Astrocyte (in vitro differentiated cells and primary cell): ENCODE results near the gene THSD8. TPM values are rescaled to one million over a fixed set of nuclear protein-coding genes. Genes with fewer than 3 reads are reported as not detected.

Source experiments
- DNase-seq: peaks from one replicate; pipeline ENCODE4 v3.0.0-alpha.2; 2010; ENCODE audit warnings: low read depth
- FAIRE-seq: peaks from 2 replicates; lab custom pipeline; 2011; peaks lifted over from hg19 to GRCh38; lab: Jason Lieb, UNC
- H2AFZ ChIP-seq: 2 replicates; pipeline ENCODE4 v1.6.0; 2012; ENCODE audit warnings: low read depth, low read length, inconsistent platforms
- H3K27ac ChIP-seq: 2 replicates; pipeline ENCODE4 v1.5.1; 2011; ENCODE audit warnings: low read depth, low read length, inconsistent platforms
- H3K27me3 ChIP-seq: 2 replicates; pipeline ENCODE4 v1.6.0; 2011; ENCODE audit warnings: low read length, inconsistent platforms; ENCODE audit not compliant: insufficient read depth
- H3K36me3 ChIP-seq: 2 replicates; pipeline ENCODE4 v1.5.1; 2011; ENCODE audit warnings: low read length, inconsistent platforms; ENCODE audit not compliant: insufficient read depth
- H3K4me1 ChIP-seq: 2 replicates; pipeline ENCODE4 v1.5.1; 2011; ENCODE audit warnings: low read length, inconsistent platforms; ENCODE audit not compliant: insufficient read depth
- H3K4me2 ChIP-seq: 2 replicates; pipeline ENCODE4 v1.6.0; 2012; ENCODE audit warnings: low read length, inconsistent platforms
- H3K4me3 ChIP-seq: 2 replicates; pipeline ENCODE4 v1.5.1; 2011; ENCODE audit warnings: low read depth, mild to moderate bottlenecking, low read length, inconsistent platforms; ENCODE audit not compliant: insufficient read depth
- H3K79me2 ChIP-seq: 2 replicates; pipeline ENCODE4 v1.6.0; 2012; ENCODE audit warnings: mild to moderate bottlenecking, low read length, inconsistent platforms; ENCODE audit not compliant: insufficient read depth
- H3K9ac ChIP-seq: 2 replicates; pipeline ENCODE4 v1.6.0; 2012; ENCODE audit warnings: mild to moderate bottlenecking, low read length, inconsistent platforms
- H3K9me3 ChIP-seq: 2 replicates; pipeline ENCODE4 v1.5.1; 2012; ENCODE audit warnings: low read depth, mild to moderate bottlenecking, low read length, inconsistent platforms; ENCODE audit not compliant: insufficient read depth
- H4K20me1 ChIP-seq: 2 replicates; pipeline ENCODE4 v1.6.0; 2012; ENCODE audit warnings: low read length, inconsistent platforms; ENCODE audit not compliant: insufficient read depth
- H3K27ac Mint-ChIP-seq: one replicate; pipeline ENCODE4 v1.8.0; 2021; ENCODE audit warnings: mild to moderate bottlenecking, mixed read lengths; ENCODE audit not compliant: unreplicated experiment
- H3K27me3 Mint-ChIP-seq: one replicate; pipeline ENCODE4 v1.8.0; 2021; ENCODE audit warnings: low read depth, mixed read lengths; ENCODE audit not compliant: unreplicated experiment
- H3K36me3 Mint-ChIP-seq: one replicate; pipeline ENCODE4 v1.8.0; 2021; ENCODE audit warnings: low read depth, mixed read lengths; ENCODE audit not compliant: unreplicated experiment
- H3K4me1 Mint-ChIP-seq: one replicate; pipeline ENCODE4 v1.8.0; 2021; ENCODE audit warnings: low read depth, mixed read lengths; ENCODE audit not compliant: unreplicated experiment
- H3K4me3 Mint-ChIP-seq: one replicate; pipeline ENCODE4 v1.8.0; 2021; ENCODE audit warnings: mild to moderate bottlenecking, moderate library complexity, mixed read lengths; ENCODE audit not compliant: unreplicated experiment
- H3K9me3 Mint-ChIP-seq: one replicate; pipeline ENCODE4 v1.8.0; 2021; ENCODE audit warnings: mild to moderate bottlenecking, mixed read lengths; ENCODE audit not compliant: unreplicated experiment
- EZH2 ChIP-seq: IDR thresholded peaks from 2 replicates; pipeline ENCODE4 v1.6.1; 2012; ENCODE audit warnings: mild to moderate bottlenecking, low read length, inconsistent platforms; ENCODE audit not compliant: insufficient read depth
- total RNA-seq: library from RNA; stranded (reverse); gene quantifications from 2 replicates; pipeline ENCODE4 v1.2.1, GENCODE V29; 2021
- TF ChIP-seq, protein P1 (sequence below): IDR thresholded peaks from 2 replicates; pipeline ENCODE4 v1.5.1; 2011; ENCODE audit warnings: low read depth, mild to moderate bottlenecking, inconsistent platforms, low read length, moderate library complexity; ENCODE audit not compliant: insufficient read depth

Gene THSD8
- total RNA-seq, 1 donor from 2014 or later: 3.6 TPM

GRCh38 chr19:12774588-12775555 lies 27.0 kb upstream of the THSD8 start, which contains the start of gene HOOK2:
TSS of gene HOOK2 (minus strand) at chr19:12775552. CDS start at chr19:12775449, 103 bp downstream.
- H3K9ac ChIP-seq: peak within 1 kb of the TSS; percentile 76

DNA sequence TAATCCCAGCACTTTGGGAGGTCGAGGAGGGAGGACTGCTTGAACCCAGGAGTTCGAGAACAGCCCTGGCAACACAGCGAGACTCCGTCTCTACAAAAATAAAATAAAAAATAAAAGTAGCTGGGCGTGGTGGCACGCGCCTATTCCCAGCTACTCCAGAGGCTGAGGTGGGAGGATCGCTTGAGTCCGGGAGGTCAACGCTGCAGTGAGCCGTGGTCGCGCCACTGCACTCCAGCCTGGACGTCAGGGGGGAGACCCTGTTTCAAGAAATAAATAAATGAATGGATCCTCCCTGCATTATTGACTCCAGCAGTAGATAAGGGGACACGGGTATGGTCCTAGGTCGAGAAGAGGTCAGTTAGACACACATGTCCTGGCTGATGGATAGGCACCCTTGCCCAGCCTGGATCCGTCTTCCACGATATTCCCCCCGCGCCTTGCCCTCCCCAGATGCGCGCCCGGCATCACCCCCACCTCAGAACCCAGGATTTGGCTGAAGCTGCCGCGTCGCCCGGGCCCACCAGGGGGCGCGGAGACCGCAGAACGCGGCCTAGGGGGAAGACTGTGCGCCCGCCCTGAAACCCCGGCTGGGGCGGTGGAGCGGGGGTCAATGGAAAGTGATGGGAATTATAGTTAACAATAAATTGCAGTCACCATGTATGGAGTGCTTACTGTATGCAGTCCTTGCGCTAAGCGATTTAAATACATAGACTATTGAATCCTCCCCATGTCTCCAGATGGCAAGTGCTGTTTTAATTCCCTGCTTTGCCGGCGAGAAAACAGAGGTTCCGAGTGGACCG lies 24.5 kb upstream of the THSD8 start:
- H3K36me3 Mint-ChIP-seq: peaks cover 2% of the 10 kb centered on the region
- TF ChIP-seq EZH2: no peak
- TF ChIP-seq, protein P1, sequence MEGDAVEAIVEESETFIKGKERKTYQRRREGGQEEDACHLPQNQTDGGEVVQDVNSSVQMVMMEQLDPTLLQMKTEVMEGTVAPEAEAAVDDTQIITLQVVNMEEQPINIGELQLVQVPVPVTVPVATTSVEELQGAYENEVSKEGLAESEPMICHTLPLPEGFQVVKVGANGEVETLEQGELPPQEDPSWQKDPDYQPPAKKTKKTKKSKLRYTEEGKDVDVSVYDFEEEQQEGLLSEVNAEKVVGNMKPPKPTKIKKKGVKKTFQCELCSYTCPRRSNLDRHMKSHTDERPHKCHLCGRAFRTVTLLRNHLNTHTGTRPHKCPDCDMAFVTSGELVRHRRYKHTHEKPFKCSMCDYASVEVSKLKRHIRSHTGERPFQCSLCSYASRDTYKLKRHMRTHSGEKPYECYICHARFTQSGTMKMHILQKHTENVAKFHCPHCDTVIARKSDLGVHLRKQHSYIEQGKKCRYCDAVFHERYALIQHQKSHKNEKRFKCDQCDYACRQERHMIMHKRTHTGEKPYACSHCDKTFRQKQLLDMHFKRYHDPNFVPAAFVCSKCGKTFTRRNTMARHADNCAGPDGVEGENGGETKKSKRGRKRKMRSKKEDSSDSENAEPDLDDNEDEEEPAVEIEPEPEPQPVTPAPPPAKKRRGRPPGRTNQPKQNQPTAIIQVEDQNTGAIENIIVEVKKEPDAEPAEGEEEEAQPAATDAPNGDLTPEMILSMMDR: peak; percentile 77
- no peaks in the 10 kb centered on the region for H3K79me2 ChIP-seq
- H3K9me3 Mint-ChIP-seq: no peaks in the 10 kb centered on the region
- H3K9ac ChIP-seq: peak overlapping the region; percentile 84
- no peaks in the 10 kb centered on the region for H3K9me3 ChIP-seq
- H3K27me3 ChIP-seq: no peaks in the 10 kb centered on the region
- H3K4me1 ChIP-seq: peaks cover 33% of the 10 kb centered on the region
- no peaks in the 10 kb centered on the region for H3K36me3 ChIP-seq
- FAIRE-seq: no peak
- H3K27ac ChIP-seq: peak overlapping the region; percentile 89
- DNase-seq: no peak
- H3K4me2 ChIP-seq: peak overlapping the region; percentile 89
- H3K4me3 ChIP-seq: peak overlapping the region; percentile 68
- H3K4me1 Mint-ChIP-seq: peaks cover 26% of the 10 kb centered on the region
- peak overlapping the region; percentile 85 for H3K4me3 Mint-ChIP-seq
- peak overlapping the region; percentile 95 for H3K27ac Mint-ChIP-seq
- peak overlapping the region; percentile 88 for H2AFZ ChIP-seq
- H3K27me3 Mint-ChIP-seq: no peaks in the 10 kb centered on the region
- H4K20me1 ChIP-seq: no peaks in the 10 kb centered on the region

More at GRCh38 chr19:12774588-12775555, 27.0 kb upstream of the THSD8 start, which contains the start of gene HOOK2:
- peak within 1 kb of the TSS; percentile 7 for H3K27ac ChIP-seq
- H3K4me3 ChIP-seq: peak within 1 kb of the TSS; percentile 67
- Mint-ChIP-seq H3K9me3 (no peaks in the 10 kb centered on the region), H3K4me1 (peaks cover 23% of the 10 kb centered on the region), H3K36me3 (peaks cover 5% of the 10 kb centered on the region), H3K4me3 (peak within 1 kb of the TSS; percentile 81), H3K27me3 (peaks cover 5% of the 10 kb centered on the region), H3K27ac (peak within 1 kb of the TSS; percentile 58)
- FAIRE-seq (no peak), DNase-seq (no peak)
- H3K79me2 ChIP-seq: no peaks in the 10 kb centered on the region
- H3K4me1 ChIP-seq: peaks cover 27% of the 10 kb centered on the region
- no peaks in the 10 kb centered on the region for H4K20me1 ChIP-seq
- no peaks in the 10 kb centered on the region for H3K27me3 ChIP-seq
- H2AFZ ChIP-seq: peak within 1 kb of the TSS; percentile 89
- TF ChIP-seq, protein P1: no peak
- no peak for TF ChIP-seq EZH2
- H3K4me2 ChIP-seq: peak within 1 kb of the TSS; percentile 97
- H3K36me3 ChIP-seq: no peaks in the 10 kb centered on the region
- no peaks in the 10 kb centered on the region for H3K9me3 ChIP-seq
